HG03045 (cell line): ENCODE results near the gene GGT7.

Source experiments
- ATAC-seq: cut with Tn5 transposase; IDR thresholded peaks from one replicate; pipeline ENCODE4 v1.9.1; 2021; ENCODE audit warnings: mild to moderate bottlenecking, moderate library complexity; ENCODE audit not compliant: unreplicated experiment

The GGT7 gene

DNA sequence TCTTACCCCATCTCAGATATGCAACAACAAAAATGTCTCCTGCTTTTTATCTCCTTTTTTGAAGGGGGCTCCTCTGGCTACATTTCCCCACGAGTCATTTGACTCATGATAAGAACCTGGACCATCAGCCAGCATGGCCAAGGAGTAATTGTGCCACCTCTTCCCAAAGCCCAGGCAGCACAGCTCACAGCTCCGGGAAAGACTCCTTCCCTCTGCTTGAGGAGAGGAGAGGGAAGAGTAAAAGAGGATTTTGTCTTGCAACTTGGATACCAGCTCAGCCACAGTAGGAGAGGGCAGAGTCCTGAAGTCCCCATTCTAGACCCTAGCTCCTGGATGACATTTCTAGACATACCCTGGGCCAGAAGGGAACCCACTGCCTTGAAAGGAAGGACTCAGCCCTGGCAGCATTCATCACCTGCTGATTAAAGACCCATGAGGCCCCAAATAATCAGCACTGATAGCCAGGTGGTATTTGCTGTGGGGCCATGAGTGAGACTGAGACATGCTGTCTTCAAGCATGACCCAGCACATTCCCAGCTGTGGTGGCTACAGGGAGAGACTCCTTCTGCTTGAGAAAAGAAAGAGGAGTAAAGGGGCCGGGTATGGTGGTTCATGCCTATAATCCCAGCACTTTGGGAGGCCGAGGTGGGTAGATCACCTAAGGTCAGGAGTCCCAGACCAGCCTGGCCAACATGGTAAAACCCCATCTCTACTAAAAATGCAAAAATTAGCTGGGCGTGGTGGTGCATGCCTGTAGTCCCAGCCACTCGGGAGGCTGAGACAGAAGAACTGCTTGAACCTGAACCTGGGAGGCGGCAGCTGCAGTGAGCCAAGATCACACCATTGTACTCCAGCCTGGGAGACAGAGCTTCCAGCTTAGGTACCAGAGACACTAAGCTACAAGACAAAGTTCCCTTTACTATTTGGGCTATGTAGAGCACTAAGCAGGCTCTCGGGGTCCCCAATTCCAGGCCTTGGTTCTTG is 75.4 kb downstream of the GGT7 start:
- ATAC-seq = no peak
